ENCODE data around the gene PODNL1. TPM values are rescaled to one million over a fixed set of nuclear protein-coding genes. Genes with fewer than 3 reads are reported as not detected.

Gene PODNL1
- total RNA-seq, 1 donor from 2014 or later, result 3.5 TPM

- intact Hi-C loops (cut with DNase I), result loop anchor here (5.0 to 10.0 kb wide), 2 partner anchors 163 to 465 kb away; no protein-coding TSS in a partner anchor
- DNase-seq (ENCODE audit: low spot score), result no peak
These were observed 56.4 kb downstream of the PODNL1 start for GRCh38 chr19:13881692-13882418.

DNA sequence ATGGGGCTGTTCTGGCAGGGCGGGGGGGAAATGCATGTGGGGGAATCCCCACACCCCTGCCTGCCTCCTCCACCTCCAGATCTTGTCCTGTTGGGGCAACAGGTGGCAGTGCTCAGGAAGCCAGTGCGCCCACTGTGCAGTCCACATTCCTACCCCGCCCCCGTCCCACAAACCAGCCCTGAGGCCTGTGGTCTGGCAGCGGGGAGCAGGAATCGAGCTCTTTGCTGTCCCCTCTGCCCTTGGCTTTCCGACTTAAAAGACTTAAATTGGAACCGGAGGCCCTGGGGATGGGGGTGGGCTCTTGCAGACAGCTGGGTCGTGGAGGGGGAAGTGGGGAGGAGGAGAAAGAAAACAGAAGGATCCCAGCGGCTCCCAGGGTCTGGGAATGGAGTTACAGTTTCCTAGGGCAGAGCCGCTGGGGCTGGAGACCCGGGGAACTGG is 56.9 kb downstream of the PODNL1 start:
- intact Hi-C loops (cut with DNase I), result loop anchor here (5.0 to 10.0 kb wide), 2 partner anchors 164 to 466 kb away; no protein-coding TSS in a partner anchor
- no peak for DNase-seq (ENCODE audit: low spot score)

Other genes with a start within 250 kb of the PODNL1 start
- gene MRI1, start 173.9 kb downstream of the PODNL1 start, total RNA-seq, result 15.4 TPM
- gene C19orf53, start 164.0 kb downstream of the PODNL1 start, total RNA-seq, result 91.2 TPM
- gene ZSWIM4, start 143.0 kb downstream of the PODNL1 start, total RNA-seq, result 3.9 TPM
- gene NANOS3, start 61.3 kb downstream of the PODNL1 start, total RNA-seq, result 0.78 TPM
- 0.35 TPM for gene BRME1, start 32.3 kb downstream of the PODNL1 start, total RNA-seq
- 19.5 TPM for gene CC2D1A, start 32.2 kb downstream of the PODNL1 start, total RNA-seq
- 17.0 TPM for gene DCAF15, start 14.1 kb upstream of the PODNL1 start, total RNA-seq
- gene RFX1, start 67.9 kb upstream of the PODNL1 start, total RNA-seq, result 13.4 TPM
- gene RLN3, start 89.7 kb upstream of the PODNL1 start, total RNA-seq, result not detected
- gene IL27RA, start 93.3 kb upstream of the PODNL1 start, total RNA-seq, result 3.0 TPM
- gene PALM3, start 123.7 kb upstream of the PODNL1 start, total RNA-seq, result 0.46 TPM
- 7.9 TPM for gene MISP3, start 134.4 kb upstream of the PODNL1 start, total RNA-seq
- not detected for gene C19orf67, start 147.4 kb upstream of the PODNL1 start, total RNA-seq
- gene SAMD1, start 152.3 kb upstream of the PODNL1 start, total RNA-seq, result 41.8 TPM
- 487 TPM for gene PRKACA, start 179.3 kb upstream of the PODNL1 start, total RNA-seq
- gene ASF1B, start 198.2 kb upstream of the PODNL1 start, total RNA-seq, result 0.70 TPM

All from cardiac septum (tissue), 1 donor.